Mammary epithelial cell (primary cell): ENCODE measurements around the gene TBC1D22A.

Experiments used
- EZH2 ChIP-seq: IDR thresholded peaks from 2 replicates; pipeline ENCODE4 v1.6.1; 2012; ENCODE audit warnings: low read length, inconsistent platforms, borderline replicate concordance
- TF ChIP-seq, protein P1 (sequence below), 2 donors: IDR thresholded peaks in 1 of 2; conservative IDR thresholded peaks in 1 of 2; 2 replicates each; pipeline ENCODE4 v1.5.1; 2011 to 2012; ENCODE audit warnings: inconsistent platforms in 2 of 2, low read length in 2 of 2, mild to moderate bottlenecking in 2 of 2, control low read depth in 1 of 2, low read depth in 1 of 2; ENCODE audit not compliant: insufficient read depth in 1 of 2; ENCODE audit errors: extremely low read depth in 1 of 2

- TF ChIP-seq, protein P1, sequence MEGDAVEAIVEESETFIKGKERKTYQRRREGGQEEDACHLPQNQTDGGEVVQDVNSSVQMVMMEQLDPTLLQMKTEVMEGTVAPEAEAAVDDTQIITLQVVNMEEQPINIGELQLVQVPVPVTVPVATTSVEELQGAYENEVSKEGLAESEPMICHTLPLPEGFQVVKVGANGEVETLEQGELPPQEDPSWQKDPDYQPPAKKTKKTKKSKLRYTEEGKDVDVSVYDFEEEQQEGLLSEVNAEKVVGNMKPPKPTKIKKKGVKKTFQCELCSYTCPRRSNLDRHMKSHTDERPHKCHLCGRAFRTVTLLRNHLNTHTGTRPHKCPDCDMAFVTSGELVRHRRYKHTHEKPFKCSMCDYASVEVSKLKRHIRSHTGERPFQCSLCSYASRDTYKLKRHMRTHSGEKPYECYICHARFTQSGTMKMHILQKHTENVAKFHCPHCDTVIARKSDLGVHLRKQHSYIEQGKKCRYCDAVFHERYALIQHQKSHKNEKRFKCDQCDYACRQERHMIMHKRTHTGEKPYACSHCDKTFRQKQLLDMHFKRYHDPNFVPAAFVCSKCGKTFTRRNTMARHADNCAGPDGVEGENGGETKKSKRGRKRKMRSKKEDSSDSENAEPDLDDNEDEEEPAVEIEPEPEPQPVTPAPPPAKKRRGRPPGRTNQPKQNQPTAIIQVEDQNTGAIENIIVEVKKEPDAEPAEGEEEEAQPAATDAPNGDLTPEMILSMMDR (conservative IDR thresholded peaks at IDR 0.05 in 1 of 2, IDR thresholded peaks at IDR 0.05 in 1 of 2; ENCODE audit: extremely low read depth in 1 of 2, insufficient read depth in 1 of 2, low read depth in 1 of 2, low read length in 2 of 2) = no peak
- no peak for TF ChIP-seq EZH2
These were observed 224.3 kb downstream of the TBC1D22A start for GRCh38 chr22:46986788-46987187.
